HG03045 (cell line): ENCODE results near the gene LIN37.
"Not testable (repeated sequence)": the region's sequence is repeated elsewhere in the genome, so short reads cannot be mapped to it uniquely, and the experiment has no call there.

Experiments used
- ATAC-seq: cut with Tn5 transposase; IDR thresholded peaks from one replicate; pipeline ENCODE4 v1.9.1; 2021; ENCODE audit warnings: mild to moderate bottlenecking, moderate library complexity; ENCODE audit not compliant: unreplicated experiment

LIN37 gene

DNA sequence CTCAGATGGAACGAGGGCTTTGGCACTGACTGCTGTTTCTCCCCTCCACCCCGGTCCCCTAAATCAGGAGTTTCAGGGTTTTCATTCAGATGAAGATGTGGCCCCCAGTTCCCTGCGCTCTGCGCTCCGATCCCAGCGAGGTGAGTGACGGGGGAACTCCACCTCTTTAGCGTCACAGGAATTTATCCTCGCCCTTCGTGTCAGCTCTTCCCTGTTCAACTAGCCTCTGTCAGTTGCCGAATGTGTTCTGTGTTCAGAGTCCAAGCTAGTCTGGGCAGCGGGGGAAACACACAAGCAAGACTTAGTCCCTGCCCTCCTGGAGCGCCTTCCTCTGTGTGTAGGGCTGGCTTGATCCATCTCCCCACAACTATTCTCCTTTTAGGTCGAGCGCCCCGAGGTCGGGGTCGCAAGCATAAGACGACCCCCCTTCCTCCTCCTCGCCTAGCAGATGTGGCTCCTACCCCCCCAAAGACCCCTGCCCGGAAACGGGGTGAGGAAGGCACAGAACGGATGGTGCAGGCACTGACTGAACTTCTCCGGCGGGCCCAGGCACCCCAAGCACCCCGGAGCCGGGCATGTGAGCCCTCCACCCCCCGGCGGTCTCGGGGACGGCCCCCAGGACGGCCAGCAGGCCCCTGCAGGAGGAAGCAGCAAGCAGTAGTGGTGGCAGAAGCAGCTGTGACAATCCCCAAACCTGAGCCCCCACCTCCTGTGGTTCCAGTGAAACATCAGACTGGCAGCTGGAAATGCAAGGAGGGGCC, 28.8 kb upstream of the LIN37 start:
- ATAC-seq: no peak

DNA sequence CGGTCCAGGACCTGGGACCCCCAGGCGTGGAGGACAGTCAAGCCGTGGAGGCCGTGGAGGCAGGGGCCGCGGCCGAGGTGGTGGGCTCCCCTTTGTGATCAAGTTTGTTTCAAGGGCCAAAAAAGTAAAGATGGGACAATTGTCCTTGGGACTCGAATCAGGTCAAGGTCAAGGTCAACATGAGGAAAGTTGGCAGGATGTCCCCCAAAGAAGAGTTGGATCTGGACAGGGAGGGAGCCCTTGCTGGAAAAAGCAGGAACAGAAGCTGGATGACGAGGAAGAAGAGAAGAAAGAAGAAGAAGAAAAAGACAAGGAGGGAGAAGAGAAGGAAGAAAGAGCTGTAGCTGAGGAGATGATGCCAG, 28.2 kb upstream of the LIN37 start:
- ATAC-seq: no peak

DNA sequence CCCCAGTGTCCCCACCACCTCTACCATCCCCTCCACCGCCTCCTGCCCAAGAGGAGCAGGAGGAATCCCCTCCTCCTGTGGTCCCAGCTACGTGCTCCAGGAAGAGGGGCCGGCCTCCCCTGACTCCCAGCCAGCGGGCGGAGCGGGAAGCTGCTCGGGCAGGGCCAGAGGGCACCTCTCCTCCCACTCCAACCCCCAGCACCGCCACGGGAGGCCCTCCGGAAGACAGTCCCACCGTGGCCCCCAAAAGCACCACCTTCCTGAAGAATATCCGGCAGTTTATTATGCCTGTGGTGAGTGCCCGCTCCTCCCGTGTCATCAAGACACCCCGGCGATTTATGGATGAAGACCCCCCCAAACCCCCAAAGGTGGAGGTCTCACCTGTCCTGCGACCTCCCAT, 27.7 kb upstream of the LIN37 start:
- ATAC-seq: no peak

DNA sequence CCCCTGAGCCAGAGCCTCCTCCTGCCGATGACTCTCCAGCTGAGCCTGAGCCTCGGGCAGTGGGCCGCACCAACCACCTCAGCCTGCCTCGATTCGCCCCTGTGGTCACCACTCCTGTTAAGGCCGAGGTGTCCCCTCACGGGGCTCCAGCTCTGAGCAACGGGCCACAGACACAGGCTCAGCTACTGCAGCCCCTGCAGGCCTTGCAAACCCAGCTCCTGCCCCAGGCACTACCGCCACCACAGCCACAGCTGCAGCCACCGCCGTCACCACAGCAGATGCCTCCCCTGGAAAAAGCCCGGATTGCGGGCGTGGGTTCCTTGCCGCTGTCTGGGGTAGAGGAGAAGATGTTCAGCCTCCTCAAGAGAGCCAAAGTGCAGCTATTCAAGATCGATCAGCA, 27.0 kb upstream of the LIN37 start:
- ATAC-seq: no peak

DNA sequence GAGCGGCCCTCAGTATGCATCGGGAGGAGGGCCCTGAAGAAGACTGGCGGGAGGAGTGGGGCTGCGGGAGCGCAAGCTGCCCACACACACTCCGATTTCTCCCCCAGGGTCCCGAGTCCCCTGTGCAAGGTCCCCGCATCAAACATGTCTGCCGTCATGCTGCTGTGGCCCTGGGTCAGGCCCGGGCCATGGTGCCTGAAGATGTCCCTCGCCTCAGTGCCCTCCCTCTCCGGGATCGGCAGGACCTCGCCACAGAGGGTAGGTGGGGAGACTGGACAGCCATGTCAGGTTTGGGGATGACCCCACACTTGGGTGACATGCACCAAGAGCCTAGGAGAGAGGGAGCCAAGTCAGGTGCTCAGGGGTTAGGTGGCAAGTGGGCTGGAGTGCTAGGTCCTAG, 25.9 kb upstream of the LIN37 start:
- ATAC-seq: no peak

DNA sequence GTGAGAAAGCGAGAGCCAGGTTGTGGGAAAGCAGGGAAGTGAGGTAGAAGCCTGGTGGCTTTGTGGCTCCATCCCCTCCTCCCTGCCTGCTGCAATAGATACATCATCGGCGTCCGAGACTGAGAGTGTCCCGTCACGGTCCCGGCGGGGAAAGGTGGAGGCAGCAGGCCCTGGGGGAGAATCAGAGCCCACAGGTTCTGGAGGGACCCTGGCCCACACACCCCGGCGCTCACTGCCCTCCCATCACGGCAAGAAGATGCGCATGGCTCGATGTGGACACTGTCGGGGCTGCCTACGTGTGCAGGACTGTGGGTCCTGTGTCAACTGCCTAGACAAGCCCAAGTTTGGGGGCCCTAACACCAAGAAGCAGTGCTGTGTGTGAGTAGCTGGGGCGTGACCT, 25.5 kb upstream of the LIN37 start:
- no peak for ATAC-seq

DNA sequence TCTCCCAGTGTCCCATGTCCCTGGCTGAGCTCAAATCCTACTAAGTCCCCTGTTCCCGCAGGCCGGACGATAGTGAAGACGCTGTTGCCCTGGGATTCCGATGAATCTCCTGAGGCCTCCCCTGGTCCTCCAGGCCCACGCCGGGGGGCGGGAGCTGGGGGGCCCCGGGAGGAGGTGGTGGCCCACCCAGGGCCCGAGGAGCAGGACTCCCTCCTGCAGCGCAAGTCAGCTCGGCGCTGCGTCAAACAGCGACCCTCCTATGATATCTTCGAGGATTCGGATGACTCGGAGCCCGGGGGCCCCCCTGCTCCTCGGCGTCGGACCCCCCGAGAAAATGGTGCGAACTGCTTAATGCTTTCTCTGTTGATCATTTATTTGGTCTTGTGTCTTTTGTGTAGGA, 24.7 kb upstream of the LIN37 start:
- ATAC-seq: no peak

DNA sequence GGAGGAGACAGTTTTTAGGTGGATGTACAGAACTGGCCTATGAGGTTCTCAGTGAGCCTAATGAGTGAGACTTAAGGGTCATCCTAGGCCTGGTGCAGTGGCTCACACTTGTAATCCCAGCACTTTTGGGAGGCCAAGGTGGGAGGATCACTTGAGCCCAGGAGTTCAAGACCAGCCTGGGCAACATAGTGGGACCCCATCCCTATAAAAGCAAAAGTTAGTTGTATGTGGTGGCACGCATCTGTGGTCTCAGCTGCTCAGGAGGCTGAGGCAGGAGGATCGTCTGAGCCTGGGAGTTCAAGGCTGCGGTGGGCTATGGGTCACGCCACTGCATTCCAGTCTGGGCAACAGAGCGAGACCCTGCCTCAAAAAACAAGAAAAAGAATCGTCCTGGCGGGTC, 24.2 kb upstream of the LIN37 start:
- ATAC-seq: not testable (repeated sequence)

DNA sequence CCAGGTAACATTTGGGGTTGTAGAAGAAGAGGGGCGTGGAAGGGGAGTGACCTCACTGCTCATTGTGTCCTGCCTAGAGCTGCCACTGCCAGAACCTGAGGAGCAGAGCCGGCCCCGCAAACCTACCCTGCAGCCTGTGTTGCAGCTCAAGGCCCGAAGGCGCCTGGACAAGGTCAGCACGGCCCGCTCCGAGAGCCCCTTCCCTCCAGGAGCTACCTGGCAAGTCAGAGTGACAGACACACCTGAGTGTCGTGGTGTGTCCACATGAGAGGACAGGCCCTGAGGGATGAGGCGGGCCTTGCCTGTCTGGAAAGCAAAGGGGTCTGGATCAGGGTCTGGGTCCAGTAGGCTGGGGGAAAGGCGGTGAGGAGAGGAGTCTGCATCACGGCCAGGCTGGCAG, 23.8 kb upstream of the LIN37 start:
- no peak for ATAC-seq

DNA sequence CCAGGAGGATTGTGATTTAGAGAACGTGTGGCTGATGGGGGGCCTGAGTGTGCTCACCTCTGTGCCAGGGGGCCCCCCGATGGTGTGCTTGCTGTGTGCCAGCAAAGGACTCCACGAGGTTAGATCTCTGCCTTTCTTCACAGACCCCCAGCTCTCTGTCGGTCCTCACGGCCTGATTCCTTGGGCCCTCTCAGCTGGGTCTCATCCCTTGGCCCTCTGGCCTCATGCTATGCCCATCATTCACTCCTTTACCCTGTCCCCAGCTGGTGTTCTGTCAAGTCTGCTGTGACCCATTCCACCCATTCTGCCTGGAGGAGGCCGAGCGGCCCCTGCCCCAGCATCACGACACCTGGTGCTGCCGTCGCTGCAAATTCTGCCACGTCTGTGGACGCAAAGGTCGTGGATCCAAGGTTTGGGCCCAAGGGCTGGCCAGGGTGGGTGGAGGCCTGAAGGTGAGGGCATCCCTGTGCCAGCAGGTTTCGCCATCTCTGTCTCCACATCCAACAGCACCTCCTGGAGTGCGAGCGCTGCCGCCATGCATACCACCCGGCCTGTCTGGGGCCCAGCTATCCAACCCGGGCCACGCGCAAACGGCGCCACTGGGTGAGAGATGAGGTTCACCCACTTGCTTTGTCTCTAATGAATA, 23.0 kb upstream of the LIN37 start:
- no peak for ATAC-seq

DNA sequence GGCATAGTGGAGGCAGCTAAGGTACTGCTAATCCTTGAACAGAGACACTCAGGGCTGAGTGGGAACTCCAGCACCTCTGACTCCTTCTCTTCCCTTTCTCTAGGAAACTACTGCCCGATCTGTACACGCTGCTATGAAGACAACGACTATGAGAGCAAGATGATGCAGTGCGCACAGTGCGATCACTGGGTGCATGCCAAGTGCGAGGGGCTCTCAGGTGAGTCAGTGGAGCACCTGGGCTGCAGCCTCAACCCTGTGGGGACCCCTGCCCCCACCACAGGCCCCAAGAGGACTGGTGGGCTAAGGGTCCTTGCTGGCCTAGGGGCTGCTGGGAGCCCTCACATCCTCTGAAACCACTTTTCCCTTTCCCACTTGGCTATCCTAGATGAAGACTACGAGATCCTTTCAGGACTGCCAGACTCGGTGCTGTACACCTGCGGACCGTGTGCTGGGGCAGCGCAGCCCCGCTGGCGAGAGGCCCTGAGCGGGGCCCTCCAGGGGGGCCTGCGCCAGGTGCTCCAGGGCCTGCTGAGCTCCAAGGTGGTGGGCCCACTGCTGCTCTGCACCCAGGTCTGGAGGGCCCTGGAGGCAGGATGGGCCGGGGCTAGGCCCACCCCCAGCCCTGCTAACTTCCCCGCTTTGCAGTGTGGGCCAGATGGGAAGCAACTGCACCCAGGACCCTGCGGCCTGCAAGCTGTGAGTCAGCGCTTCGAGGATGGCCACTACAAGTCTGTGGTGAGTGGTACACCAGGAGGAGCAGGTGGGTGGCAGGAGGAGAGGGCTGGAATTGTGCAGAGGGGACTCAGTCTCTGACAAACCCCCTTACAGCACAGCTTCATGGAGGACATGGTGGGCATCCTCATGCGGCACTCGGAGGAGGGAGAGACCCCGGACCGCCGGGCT, 21.1 kb upstream of the LIN37 start:
- ATAC-seq: no peak

DNA sequence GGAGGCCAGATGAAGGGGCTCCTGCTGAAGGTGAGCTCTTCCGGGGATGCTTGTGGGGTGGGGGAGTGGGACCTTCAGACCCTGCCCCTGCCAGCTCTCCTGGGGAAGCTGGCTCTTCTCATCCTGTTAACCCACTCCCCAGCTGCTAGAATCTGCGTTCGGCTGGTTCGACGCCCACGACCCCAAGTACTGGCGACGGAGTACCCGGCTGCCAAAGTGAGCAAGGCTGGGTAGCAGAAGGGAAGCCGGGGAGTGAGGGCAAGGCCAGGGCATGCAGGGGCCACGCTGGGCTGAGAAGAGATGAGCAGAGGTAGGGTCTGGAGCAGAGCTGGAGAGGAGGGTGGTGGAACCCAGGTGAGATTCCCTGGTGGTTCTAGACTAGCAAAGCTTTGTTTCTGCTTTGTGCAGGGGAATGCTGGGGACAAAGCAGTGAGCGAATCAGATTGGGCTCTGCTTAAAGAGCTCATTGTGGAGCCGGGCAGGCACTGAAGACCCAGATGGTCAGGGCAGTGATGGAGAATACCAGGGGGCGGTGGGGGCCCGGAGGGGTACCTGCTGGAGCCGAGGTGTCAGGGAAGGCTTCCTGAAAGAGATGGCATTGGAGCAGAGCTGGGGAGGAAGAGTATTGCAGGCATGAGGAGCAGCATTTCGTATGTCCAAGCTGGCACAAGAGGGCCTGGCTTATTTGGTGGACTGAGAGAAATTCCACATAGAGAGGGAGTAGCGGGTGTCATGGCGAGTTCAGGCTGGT, 20.2 kb upstream of the LIN37 start:
- ATAC-seq: no peak

DNA sequence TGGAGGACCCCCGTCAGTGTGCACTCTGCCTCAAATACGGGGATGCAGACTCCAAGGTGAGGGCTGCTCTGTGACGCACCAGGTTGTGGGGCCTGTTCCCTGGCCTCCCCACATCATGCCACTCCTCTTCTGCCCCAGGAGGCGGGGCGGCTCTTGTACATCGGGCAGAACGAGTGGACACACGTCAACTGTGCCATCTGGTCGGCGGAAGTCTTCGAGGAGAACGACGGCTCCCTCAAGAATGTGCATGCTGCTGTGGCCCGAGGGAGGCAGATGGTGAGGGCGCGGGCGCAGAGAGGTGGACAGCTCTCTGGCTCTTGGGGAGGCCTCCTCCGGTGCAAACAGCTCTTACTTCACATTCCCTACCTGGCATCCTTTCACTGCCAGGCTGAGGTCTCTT, 19.4 kb upstream of the LIN37 start:
- no peak for ATAC-seq

DNA sequence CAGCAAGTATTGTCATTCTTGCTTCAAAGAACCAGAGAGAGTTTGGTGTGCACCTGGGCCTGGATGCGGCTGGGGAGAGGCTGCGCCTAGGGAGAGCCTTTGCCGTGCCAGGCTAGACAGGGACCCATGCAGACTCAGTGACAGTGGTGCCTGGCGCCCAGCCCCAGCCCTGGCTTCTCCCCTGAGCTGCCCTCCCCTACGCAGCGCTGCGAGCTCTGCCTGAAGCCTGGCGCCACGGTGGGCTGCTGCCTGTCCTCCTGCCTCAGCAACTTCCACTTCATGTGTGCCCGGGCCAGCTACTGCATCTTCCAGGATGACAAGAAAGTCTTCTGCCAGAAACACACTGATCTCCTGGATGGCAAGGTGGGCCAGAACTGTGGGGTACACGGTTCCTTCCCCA, 18.6 kb upstream of the LIN37 start:
- no peak for ATAC-seq

DNA sequence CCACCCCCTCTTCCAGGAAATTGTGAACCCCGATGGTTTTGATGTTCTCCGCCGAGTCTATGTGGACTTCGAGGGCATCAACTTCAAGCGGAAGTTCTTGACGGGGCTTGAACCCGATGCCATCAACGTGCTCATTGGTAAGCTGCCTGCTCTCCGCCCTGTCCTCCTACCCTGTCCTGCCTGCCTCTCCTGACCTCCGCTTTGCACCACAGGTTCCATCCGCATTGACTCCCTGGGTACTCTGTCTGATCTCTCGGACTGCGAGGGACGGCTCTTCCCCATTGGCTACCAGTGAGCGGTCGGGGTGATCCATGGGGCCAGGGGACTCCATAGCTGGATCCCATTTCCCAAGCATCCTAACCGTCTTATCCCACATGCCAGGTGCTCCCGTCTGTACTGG, 18.1 kb upstream of the LIN37 start:
- no peak for ATAC-seq

DNA sequence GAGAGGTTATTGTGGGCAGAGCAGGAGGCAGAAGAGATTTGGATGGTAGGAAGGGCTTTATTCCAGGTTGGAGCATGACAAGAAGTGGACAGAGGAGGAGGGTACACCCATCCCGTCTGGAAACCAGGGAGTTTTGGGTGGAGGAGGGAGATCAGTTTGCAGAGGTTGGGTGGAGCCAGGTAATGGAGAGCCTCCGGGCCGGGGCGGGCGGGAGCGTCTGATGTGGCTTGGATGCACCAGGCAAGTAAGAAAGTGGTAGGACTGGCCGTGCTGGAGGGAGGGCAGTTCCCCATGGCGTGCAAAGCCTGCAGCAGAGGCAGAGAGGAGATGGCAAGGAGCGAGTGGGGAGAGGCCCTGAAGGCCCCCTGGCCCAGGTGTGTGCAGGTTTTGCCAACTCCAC, 17.0 kb upstream of the LIN37 start:
- no peak for ATAC-seq

DNA sequence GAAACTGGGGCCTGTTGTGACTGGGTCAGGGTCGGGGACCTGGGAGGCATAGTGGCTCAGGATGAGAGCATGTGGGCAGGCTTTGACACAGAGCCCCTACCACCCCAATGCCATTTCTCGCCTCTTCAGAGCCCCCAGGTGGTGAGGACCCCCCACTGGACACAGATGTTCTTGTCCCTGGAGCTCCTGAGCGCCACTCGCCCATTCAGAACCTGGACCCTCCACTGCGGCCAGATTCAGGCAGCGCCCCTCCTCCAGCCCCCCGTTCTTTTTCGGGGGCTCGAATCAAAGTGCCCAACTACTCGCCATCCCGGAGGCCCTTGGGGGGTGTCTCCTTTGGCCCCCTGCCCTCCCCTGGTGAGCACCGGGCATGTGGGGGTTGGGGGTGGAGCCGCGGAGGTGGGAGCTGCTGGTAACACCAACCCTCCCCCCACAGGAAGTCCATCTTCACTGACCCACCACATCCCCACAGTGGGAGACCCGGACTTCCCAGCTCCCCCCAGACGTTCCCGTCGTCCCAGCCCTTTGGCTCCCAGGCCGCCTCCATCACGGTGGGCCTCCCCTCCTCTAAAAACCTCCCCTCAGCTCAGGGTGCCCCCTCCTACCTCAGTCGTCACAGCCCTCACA, 16.5 kb upstream of the LIN37 start:
- ATAC-seq: no peak

DNA sequence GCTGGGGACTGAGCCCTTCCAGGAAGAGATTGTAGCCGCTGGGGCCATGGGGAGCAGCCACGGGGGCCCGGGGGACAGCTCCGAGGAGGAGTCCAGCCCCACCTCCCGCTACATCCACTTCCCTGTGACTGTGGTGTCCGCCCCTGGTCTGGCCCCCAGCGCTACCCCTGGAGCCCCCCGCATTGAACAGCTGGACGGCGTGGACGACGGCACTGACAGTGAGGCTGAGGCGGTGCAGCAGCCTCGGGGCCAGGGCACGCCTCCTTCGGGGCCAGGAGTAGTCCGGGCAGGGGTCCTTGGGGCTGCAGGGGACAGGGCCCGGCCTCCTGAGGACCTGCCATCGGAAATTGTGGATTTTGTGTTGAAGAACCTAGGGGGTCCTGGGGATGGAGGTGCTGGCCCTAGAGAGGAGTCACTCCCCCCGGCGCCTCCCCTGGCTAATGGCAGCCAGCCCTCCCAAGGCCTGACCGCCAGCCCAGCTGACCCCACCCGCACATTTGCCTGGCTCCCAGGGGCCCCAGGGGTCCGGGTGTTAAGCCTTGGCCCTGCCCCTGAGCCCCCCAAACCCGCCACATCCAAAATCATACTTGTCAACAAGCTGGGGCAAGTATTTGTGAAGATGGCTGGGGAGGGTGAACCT, 15.7 kb upstream of the LIN37 start:
- no peak for ATAC-seq

DNA sequence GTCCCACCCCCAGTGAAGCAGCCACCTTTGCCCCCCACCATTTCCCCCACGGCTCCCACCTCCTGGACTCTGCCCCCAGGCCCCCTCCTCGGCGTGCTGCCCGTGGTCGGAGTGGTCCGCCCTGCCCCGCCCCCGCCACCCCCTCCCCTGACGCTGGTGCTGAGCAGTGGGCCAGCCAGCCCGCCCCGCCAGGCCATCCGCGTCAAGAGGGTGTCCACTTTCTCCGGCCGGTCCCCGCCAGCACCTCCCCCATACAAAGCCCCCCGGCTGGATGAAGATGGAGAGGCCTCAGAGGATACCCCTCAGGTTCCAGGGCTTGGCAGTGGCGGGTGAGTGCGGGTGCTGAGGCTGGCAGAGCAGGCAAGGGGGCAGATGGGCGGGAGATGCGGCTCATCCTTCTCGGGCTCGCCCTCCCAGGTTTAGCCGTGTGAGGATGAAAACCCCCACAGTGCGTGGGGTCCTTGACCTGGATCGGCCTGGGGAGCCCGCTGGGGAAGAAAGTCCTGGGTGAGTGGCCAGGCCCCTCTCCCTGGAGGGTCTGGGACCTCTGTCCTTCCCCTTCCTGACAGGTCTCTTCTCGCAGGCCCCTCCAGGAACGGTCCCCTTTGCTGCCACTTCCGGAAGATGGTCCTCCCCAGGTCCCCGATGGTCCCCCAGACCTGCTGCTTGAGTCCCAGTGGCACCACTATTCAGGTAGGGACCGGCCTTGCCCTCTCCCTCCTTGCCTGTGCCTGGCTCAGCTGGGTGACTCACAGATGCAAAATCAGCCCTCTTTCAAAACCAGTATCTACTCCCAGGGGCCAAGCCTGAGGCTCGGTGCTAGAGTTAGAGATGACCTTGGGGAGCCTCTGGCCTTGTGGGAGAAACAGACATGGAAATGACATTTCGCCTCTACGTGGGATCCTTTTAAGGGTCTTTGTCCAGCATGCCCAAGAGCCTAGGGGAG, 14.9 kb upstream of the LIN37 start:
- no peak for ATAC-seq
